Measurements from ENCODE around the gene WBP4.

- TF ChIP-seq BCL3 (CRISPR knock-in tag; IDR thresholded peaks at IDR 0.05), result no peak
- no peak for TF ChIP-seq ZHX1 (CRISPR knock-in tag; IDR thresholded peaks at IDR 0.05; ENCODE audit: low read depth)
- no peak for TF ChIP-seq ZNF543 (CRISPR knock-in tag; IDR thresholded peaks at IDR 0.05)
- no peak for TF ChIP-seq CEBPB (IDR thresholded peaks at IDR 0.05; ENCODE audit: borderline replicate concordance, low read depth, low read length)
- TF ChIP-seq ARNT (IDR thresholded peaks at IDR 0.05), result no peak
- no peak for TF ChIP-seq THAP7 (CRISPR knock-in tag; IDR thresholded peaks at IDR 0.05)
- TF ChIP-seq KDM1A (CRISPR knock-in tag; IDR thresholded peaks at IDR 0.05), result no peak
- no peak for TF ChIP-seq POLR2AphosphoS5 (IDR thresholded peaks at IDR 0.05; ENCODE audit: low read depth, low read length)
- no peak for TF ChIP-seq ZNF335 (CRISPR knock-in tag; IDR thresholded peaks at IDR 0.05)
- no peak for TF ChIP-seq HNRNPL (IDR thresholded peaks at IDR 0.05; ENCODE audit: low read depth, low read length)
Measured at GRCh38 chr13:41034382-41034781, 26.9 kb upstream of the WBP4 start.

Data from HepG2 (cell line).